A549 (cell line): Measurements from ENCODE around the gene LRRC38. TPM values are rescaled to one million over a fixed set of nuclear protein-coding genes. Genes with fewer than 3 reads are reported as not detected.

Experiments
- ATAC-seq, 2 experiments: fragments of 200-7000 bp in 1 of 2; fragments of >200 bp in 1 of 2; cut with Nextera tagmentation in 1 of 2; cut with Tn5 transposase in 1 of 2; 3 replicates each; pipeline versions ENCODE4 v1.8.0 to v1.9.1; 2018 to 2020; ENCODE audit warnings: mild to moderate bottlenecking in 1 of 2, moderate library complexity in 1 of 2
- CTCF ChIA-PET: fragments of 300-600 bp; sonication (Branson Sonifier 250); formaldehyde crosslinking; extraction: SDS; loops from one replicate; lab custom pipeline; 2021; ENCODE audit warnings: antibody characterized with exemption, inconsistent platforms; lab: Yijun Ruan, JAX
- POLR2A ChIA-PET: fragments of 350-600 bp; formaldehyde crosslinking; extraction: SDS; loops from one replicate; lab custom pipeline; 2021; ENCODE audit warnings: antibody characterized with exemption, inconsistent platforms; lab: Yijun Ruan, JAX
- DNase-seq, 2 experiments: peaks; one replicate each; pipeline versions ENCODE4 v3.0.0 to v3.0.0-alpha.2; 2011 to 2016; ENCODE audit warnings: low read depth in 1 of 2, low spot score in 1 of 2
- FAIRE-seq: peaks from 2 replicates; lab custom pipeline; 2011; peaks lifted over from hg19 to GRCh38; lab: Jason Lieb, UNC
- H3K27ac ChIP-seq, 2 experiments: fragments of >200 bp; sonication (Bioruptor Twin); formaldehyde crosslinking; 3 replicates each; pipeline ENCODE4 v1.5.1; 2016 to 2017
- H3K4me1 ChIP-seq: fragments of >200 bp; sonication (Bioruptor Twin); formaldehyde crosslinking; 3 replicates; pipeline ENCODE4 v1.6.1; 2016
- H3K4me2 ChIP-seq: fragments of >200 bp; sonication (Bioruptor Twin); formaldehyde crosslinking; 3 replicates; pipeline ENCODE4 v1.6.1; 2016
- H3K4me3 ChIP-seq: fragments of >200 bp; sonication (Bioruptor Twin); formaldehyde crosslinking; 3 replicates; pipeline ENCODE4 v1.5.1; 2016
- H3K9me3 ChIP-seq: fragments of >200 bp; sonication (Bioruptor Twin); formaldehyde crosslinking; 3 replicates; pipeline ENCODE4 v1.6.1; 2016
- CBX8 ChIP-seq: fragments of 200-600 bp; sonication (generic); IDR thresholded peaks from 2 replicates; pipeline ENCODE4 v1.6.1; 2016
- CEBPB ChIP-seq, 2 experiments: fragments of >200 bp in 1 of 2; sonication (Bioruptor Twin) in 1 of 2; formaldehyde crosslinking in 1 of 2; IDR thresholded peaks; 2 replicates each; pipeline ENCODE4 v1.6.1; 2012 to 2016
- CHD4 ChIP-seq: fragments of 200-600 bp; sonication (generic); IDR thresholded peaks from 2 replicates; pipeline ENCODE4 v1.6.1; 2016; ENCODE audit warnings: antibody characterized with exemption, mild to moderate bottlenecking, borderline replicate concordance
- EHMT2 ChIP-seq: fragments of 200-600 bp; sonication (generic); IDR thresholded peaks from 2 replicates; pipeline ENCODE4 v1.6.1; 2016; ENCODE audit warnings: antibody characterized with exemption, low read depth, mild to moderate bottlenecking, moderate library complexity
- ELK1 ChIP-seq: fragments of 150-350 bp; IDR thresholded peaks from 2 replicates; pipeline ENCODE4 v1.6.1; 2014; ENCODE audit warnings: low read depth, mild to moderate bottlenecking, low read length
- EP300 ChIP-seq, 2 experiments: fragments of >200 bp; sonication (Bioruptor Twin); formaldehyde crosslinking; IDR thresholded peaks; 2 replicates in 1 of 2; 3 replicates in 1 of 2; pipeline ENCODE4 v1.6.1; 2016 to 2017
- FOSL2 ChIP-seq, 2 experiments: fragments of 450-650 bp in 1 of 2; fragments of >200 bp in 1 of 2; sonication (Bioruptor Twin) in 1 of 2; formaldehyde crosslinking; IDR thresholded peaks; 2 replicates each; pipeline versions ENCODE4 v1.5.0 to v1.6.1; 2016 to 2020; ENCODE audit warnings: mild to moderate bottlenecking in 1 of 2, moderate library complexity in 1 of 2
- HMGXB4 ChIP-seq: fragments of 250-450 bp; sonication (Bioruptor Pico); IDR thresholded peaks from 2 replicates; pipeline ENCODE4 v1.5.0; 2021; ENCODE audit warnings: mild to moderate bottlenecking, moderate library complexity, borderline replicate concordance
- HOXA7 ChIP-seq: fragments of 250-450 bp; sonication (Bioruptor Pico); IDR thresholded peaks from 2 replicates; pipeline ENCODE4 v1.5.0; 2020; ENCODE audit warnings: mild to moderate bottlenecking, moderate library complexity
- HOXB13 ChIP-seq: fragments of 250-450 bp; sonication (Bioruptor Pico); IDR thresholded peaks from 2 replicates; pipeline ENCODE4 v1.5.0; 2020; ENCODE audit warnings: low read depth, mild to moderate bottlenecking, moderate library complexity
- JUNB ChIP-seq: fragments of >200 bp; sonication (Bioruptor Twin); formaldehyde crosslinking; IDR thresholded peaks from 2 replicates; pipeline ENCODE4 v1.6.1; 2016
- NPAS2 ChIP-seq: fragments of 250-450 bp; sonication (Bioruptor Pico); IDR thresholded peaks from 2 replicates; pipeline ENCODE4 v1.8.0; 2022; ENCODE audit warnings: mild to moderate bottlenecking, moderate library complexity, borderline replicate concordance
- PHF8 ChIP-seq: fragments of 200-600 bp; sonication (generic); IDR thresholded peaks from 2 replicates; pipeline ENCODE4 v1.6.1; 2016; ENCODE audit warnings: low read depth, mild to moderate bottlenecking, antibody characterized with exemption, moderate library complexity, borderline replicate concordance
- POLR2AphosphoS2 ChIP-seq: conservative IDR thresholded peaks from 2 replicates; pipeline ENCODE4 v1.6.1; 2012; ENCODE audit warnings: low read length, improper control_type of control experiment, inconsistent platforms
- RAD21 ChIP-seq, 2 experiments: fragments of >200 bp in 1 of 2; sonication (Bioruptor Twin) in 1 of 2; formaldehyde crosslinking in 1 of 2; IDR thresholded peaks in 1 of 2; conservative IDR thresholded peaks in 1 of 2; 2 replicates in 1 of 2; 3 replicates in 1 of 2; pipeline ENCODE4 v1.6.1; 2012 to 2018; ENCODE audit warnings: inconsistent platforms in 1 of 2
- RARB ChIP-seq: fragments of 250-450 bp; sonication (Bioruptor Pico); IDR thresholded peaks from 2 replicates; pipeline ENCODE4 v1.8.0; 2021; ENCODE audit warnings: mild to moderate bottlenecking, moderate library complexity
- RCOR1 ChIP-seq: fragments of 150-350 bp; IDR thresholded peaks from 2 replicates; pipeline ENCODE4 v1.6.1; 2014; ENCODE audit warnings: antibody characterized with exemption, low read length, low read depth
- REST ChIP-seq: fragments of 200-600 bp; sonication (generic); IDR thresholded peaks from 2 replicates; pipeline ENCODE4 v1.6.1; 2016; ENCODE audit warnings: antibody characterized with exemption, mild to moderate bottlenecking, moderate library complexity
- WGBS: methylation state at CpG from one replicate; pipeline ENCODE4 v1.1.6; 2017; ENCODE audit errors: missing lambda C conversion rate; 5-methylcytosine and 5-hydroxymethylcytosine counted together
- polyA plus RNA-seq, 4 experiments: library from polyadenylated mRNA; depleted of rRNA in 3 of 4; stranded (reverse); fragments of >200 nt; fragmentation: RNase III in 1 of 4; extraction: RNeasy Plus Mini Kit Qiagen cat#74134 plus additional on column Dnase treatment in 1 of 4; gene quantifications; 2 replicates in 3 of 4; 3 replicates in 1 of 4; pipeline ENCODE4 v1.2.3, GENCODE V29; 2011 to 2017
- TF ChIP-seq, protein P1 (sequence below): IDR thresholded peaks from 2 replicates; pipeline ENCODE4 v1.6.1; 2012

LRRC38 gene
- polyA plus RNA-seq, 2 of the 4 experiments (the other 2 are of a cell fraction): not detected

- POLR2A ChIA-PET: no interaction called here
Measured at GRCh38 chr1:13507075-13507474, 6.7 kb downstream of the LRRC38 start.

DNA sequence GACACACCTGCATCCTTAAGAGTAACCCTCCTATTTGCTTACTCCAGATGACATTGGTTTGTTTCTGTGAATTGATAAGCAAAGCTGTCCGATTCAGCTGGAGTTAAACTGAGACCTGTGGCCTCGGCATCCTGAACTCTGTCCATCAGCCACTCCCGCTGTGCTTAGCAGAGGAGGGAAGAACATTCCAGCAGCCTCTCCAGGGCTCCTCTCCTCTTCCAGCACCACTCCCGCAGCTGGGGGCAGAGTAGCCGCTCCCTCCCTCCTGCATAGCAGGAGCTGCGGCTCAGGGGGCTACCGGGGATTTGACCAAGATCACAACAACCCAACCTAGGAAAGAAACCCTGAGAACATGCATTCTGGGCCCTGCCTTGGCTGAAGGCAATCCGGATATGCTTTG, 8.8 kb downstream of the LRRC38 start:
- WGBS: 6% methylated on average over 4 of the region's 8 CpGs
- FAIRE-seq (no peak), DNase-seq (no peak), ATAC-seq (no peak)
- Histone ChIP-seq H3K27ac (no peak overlapping the region), H3K4me1 (no peaks in the 10 kb centered on the region), H3K4me2 (no peak overlapping the region), H3K4me3 (no peak overlapping the region), H3K9me3 (no peaks in the 10 kb centered on the region)
- ChIA-PET CTCF (interaction anchor here (0.5 kb wide), 1 partner anchor 11 kb away, joined by 3 read pairs; no protein-coding TSS in a partner anchor), POLR2A (no interaction called here)
- TF ChIP-seq CEBPB (IDR thresholded peaks at IDR 0.05): no peak
- no peak for TF ChIP-seq HOXA7 (CRISPR knock-in tag)
- no peak for TF ChIP-seq HOXB13 (CRISPR knock-in tag)
- no peak for TF ChIP-seq PHF8
- TF ChIP-seq FOSL2 (IDR thresholded peaks at IDR 0.05): no peak
- TF ChIP-seq FOSL2 (CRISPR knock-in tag; IDR thresholded peaks at IDR 0.05): no peak
- no peak for TF ChIP-seq REST
- no peak for TF ChIP-seq ELK1
- no peak for TF ChIP-seq HMGXB4 (CRISPR knock-in tag)
- TF ChIP-seq RARB (CRISPR knock-in tag): no peak

More at GRCh38 chr1:13507075-13507474, 6.7 kb downstream of the LRRC38 start:
- no peak for DNase-seq
- H3K4me1 ChIP-seq: no peaks in the 10 kb centered on the region
- no peak overlapping the region for H3K4me3 ChIP-seq
- CTCF ChIA-PET: no interaction called here
- no peak overlapping the region for H3K4me2 ChIP-seq
- 0% methylated on average over 3 of the region's 4 CpGs for WGBS
- no peak for ATAC-seq
- no peak for FAIRE-seq
- TF ChIP-seq JUNB: no peak
- TF ChIP-seq REST: no peak
- no peak for TF ChIP-seq EP300 (IDR thresholded peaks at IDR 0.05)
- no peak for TF ChIP-seq RCOR1
- TF ChIP-seq CHD4: no peak
- TF ChIP-seq RAD21 (conservative IDR thresholded peaks at IDR 0.05 in 1 of 2, IDR thresholded peaks at IDR 0.05 in 1 of 2): no peak
- no peak for TF ChIP-seq NPAS2 (CRISPR knock-in tag)
- no peak for TF ChIP-seq CBX8
- TF ChIP-seq, protein P1, sequence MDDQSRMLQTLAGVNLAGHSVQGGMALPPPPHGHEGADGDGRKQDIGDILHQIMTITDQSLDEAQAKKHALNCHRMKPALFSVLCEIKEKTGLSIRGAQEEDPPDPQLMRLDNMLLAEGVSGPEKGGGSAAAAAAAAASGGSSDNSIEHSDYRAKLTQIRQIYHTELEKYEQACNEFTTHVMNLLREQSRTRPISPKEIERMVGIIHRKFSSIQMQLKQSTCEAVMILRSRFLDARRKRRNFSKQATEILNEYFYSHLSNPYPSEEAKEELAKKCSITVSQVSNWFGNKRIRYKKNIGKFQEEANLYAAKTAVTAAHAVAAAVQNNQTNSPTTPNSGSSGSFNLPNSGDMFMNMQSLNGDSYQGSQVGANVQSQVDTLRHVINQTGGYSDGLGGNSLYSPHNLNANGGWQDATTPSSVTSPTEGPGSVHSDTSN: no peak
- no peak for TF ChIP-seq ELK1
- no peak for TF ChIP-seq POLR2AphosphoS2
- no peak for TF ChIP-seq EHMT2
- H3K27ac ChIP-seq: no peak overlapping the region
- H3K9me3 ChIP-seq: no peaks in the 10 kb centered on the region
